Fibroblast of skin of left quadriceps (primary cell): ENCODE results near the gene JAKMIP1.
"Not testable (repeated sequence)": the region's sequence is repeated elsewhere in the genome, so short reads cannot be mapped to it uniquely, and the experiment has no call there.

Source experiments
- DNase-seq, 2 experiments: peaks; one replicate each; pipeline ENCODE4 v3.0.0-alpha.2; 2013; ENCODE audit warnings: low read depth in 2 of 2

The JAKMIP1 gene

DNA sequence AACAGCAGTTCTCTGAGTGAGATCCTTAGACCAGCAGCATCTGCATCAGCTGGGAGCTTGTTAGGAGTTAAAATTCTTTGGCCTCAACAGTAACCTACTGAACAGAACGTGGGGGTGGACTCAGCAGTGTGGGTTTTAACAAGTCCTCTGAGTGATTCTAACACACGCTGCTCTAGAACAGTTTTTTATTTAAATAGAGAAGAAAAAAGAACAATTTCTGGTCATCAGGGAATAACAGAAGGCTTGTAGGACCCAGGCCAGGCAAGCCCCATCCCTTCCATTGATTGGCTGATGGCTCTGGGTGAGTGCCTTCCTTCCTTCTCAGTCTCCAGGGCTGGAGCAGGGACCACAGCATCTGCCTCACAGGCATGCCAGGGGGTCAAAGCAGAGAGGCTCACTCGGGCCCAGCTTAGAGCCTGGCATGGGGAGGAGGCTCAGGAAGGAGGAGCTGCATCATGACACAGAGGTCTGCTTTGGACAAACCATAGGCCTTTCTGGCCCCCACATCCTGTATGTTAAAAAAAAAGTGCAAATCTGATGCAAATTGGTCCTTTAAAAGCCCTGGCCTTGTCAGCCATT is 56.7 kb downstream of the JAKMIP1 start:
- DNase-seq, result no peak

DNA sequence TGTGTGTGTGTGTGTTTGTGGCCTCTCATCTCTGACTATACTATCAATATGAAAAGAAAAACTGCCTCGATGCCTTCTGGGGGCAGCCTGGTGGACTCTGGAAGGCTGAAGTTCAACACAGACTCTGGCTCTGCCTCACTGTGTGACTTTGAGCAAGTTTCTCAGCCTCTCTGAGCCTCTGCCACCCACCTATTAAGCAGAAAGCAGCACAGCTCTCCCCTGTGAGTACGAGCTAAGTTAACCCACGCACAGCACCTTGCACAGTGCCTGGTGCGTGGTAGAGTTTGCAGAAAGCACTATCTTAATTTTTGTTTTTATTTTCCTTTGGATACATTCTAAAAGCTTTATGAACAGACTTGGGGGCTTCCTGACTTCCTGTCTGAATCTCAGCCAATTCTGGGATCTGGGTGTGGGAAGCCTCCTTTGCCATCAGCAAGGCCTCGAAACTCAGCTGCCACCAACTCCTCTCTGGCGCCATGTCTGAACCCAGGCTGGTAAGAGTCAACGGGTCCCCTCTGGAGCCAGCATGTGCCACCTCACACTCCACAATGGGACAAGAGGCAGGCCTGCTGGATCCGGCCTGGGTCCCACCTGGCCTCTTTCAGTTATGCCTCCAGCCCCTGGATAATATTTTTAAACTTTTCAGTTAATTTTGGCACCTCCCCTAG is 57.3 kb downstream of the JAKMIP1 start:
- no peak for DNase-seq

DNA sequence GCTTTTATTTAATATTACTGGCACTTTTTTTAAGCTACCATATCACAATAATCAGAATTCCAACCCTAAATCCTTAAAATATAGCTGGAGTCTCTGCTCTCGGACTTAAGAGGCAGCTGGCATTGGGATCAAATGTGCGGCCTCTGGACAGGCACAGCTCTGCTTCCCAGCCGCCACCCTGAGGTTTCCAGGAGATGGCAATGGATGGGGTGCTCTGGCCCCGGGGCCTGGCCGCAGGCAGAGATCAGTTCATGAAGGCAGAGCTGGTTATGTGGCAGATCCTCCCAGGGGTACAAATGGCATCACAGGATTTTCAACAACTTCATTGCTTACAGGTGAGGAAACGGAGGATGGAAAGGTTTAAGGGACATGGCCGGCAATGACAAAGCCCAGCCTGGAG is 57.8 kb downstream of the JAKMIP1 start:
- DNase-seq, result no peak

DNA sequence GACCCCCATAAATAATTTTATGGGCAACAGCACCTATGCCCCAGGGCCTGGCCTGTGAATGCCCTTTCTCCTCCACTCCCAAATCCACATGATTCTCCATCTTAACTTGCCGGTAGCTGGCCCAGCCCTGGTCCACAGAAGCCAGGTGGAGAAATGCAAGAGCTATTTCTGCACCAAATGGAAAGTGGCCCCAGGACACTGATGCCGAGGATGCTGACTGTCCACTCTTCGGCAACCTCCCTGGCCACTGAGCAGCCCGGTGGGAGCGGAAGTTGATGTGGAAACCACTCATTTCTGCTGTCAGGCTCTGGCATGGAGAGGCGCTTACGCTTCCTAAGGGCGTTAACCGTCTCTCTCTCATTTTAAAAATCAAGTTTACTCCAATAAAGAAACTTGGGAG is 58.8 kb downstream of the JAKMIP1 start:
- no peak for DNase-seq

DNA sequence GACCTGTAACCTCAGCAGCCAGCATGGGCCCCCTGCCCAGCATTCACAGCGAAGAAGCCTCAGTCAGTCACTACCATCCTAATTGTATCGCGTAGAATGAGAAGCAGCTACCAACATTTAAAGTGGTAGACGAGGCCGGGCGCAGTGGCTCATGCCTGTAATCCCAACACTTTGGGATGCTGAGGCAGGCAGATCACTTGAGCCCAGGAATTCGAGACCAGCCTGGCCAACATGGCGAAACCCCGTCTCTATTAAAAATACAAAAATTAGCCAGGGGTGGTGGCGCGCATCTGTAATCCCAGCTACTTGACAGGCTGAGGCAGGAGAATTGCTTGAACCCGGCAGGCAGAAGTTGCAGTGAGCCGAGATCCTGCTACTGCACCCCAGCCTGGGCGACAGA is 59.3 kb downstream of the JAKMIP1 start:
- DNase-seq, result not testable (repeated sequence)

DNA sequence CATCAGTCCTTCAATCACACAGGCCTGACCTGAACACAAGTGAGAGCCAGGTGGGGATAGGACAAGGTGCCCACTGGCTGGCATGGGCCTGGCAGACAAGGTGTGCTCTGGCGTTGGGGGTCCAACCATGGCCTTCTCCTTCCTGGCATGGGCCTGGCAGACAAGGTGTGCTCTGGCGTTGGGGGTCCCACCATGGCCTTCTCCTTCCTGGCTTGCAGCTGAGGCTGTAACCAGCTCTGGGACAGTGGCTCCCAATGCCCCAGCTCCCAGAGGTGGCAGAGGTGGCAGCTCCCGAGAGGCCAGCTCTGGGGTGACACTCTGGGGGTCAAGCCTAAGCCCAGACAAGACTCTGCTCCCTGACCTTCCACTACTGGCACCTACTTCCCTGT is 62.6 kb downstream of the JAKMIP1 start:
- no peak for DNase-seq

DNA sequence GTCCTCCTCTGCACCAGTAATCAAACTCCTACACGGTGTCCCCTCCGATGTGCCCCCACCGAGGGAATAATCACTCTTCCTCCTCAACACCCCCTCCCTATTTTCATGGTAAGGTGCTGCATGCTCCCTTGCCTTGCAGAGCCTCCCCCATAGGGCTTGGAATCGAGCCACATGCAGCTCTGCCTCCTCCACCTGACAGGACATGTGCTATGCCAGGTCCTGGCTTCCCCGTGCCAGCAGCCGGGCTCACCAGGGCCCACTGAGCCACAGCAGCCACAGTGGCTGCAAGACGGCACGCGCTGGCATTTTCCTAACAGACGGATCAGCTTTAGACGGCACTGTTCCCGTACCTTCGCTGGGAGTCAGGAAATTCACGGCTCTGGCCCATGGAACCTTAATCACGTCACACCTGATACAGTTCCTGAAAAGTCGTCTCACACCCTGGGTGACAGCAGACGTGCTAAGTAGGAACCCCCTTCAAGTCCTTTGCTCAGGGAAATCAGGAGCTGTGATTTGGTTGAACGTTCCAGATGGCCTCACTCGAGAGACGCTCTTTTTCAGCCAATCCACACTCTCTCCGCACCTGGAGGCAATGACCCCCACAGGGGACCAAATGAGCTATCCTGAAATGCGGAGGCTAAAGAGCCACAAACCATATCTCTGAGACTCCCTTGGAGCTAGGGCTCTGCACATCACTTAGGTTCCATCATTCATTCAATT is 63.2 kb downstream of the JAKMIP1 start:
- DNase-seq, result no peak

DNA sequence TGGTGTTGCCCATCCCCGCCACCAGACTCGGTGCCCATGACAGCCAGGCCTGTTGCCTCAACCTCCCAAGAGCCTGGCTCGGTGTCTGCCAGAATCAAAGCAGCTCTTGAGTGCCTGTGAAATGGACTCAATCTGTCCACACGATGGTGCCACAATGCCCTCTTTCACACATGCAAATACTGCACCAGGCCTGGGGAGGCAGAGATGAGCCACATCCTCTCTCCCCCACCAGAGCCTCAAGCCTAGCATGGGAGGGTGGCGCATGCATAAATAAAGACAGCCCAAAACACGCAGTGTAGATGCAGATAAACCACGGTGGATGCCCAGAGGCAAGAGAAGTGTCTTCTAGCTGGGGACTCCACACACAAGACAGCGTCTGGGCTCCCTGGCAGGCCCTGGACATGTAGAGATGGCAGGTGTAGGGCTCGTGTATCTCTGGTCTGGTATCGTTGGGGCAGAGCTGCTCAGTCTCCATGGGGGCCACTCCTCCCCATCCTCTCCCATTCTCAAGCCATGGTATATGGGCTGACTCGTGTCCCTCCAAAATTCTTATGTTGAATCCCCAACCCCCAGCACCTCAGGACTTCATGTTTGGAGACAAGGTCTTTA is 65.6 kb downstream of the JAKMIP1 start:
- no peak for DNase-seq

DNA sequence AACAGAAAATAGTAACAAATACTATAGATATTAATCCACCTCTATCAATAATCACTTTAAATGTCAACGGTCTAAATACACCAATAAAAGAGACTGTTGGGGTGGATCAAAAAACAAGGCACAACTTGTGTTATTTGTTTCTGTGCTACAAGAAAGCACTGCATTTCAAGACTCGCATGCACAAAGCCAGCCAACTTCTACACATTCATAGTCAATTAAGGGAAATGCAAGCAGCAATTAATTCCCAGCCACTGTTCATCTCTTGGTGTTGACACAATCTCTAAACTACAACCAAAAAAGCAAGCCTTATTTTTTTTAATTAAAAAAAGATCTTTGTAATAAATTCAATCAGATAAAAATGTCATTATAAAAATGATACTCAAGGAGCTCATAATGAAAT is 67.6 kb downstream of the JAKMIP1 start:
- DNase-seq, result no peak

DNA sequence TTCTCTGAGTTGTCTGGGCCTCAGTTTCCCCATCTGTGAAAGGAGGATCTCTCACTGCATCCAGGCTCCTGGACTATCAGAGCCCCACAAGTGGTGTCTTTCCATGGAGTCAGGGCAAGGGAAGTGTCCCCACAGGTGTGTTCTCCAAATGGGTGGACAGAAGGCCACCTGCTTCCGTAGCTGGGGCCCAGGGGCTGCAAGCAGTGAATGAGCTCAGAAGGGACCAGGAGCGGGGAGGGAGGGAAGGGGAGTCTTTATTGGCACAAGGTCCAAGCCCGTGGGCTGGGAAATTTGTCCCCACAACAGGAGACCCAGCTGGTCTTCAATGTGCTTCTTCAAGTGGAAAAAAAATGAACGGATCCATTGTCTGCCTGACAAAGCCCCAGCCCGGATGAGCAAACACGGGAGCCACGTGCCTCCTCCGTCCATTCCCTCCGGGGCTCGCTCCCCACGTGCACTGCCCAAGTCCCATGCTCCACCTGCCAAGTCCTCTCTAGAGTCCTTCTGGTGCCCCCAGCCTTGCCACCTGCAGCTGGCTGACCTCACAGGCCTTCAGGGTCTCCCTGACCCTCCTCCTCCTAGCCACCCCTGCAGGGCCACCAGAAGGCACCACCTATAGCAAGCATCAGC is 72.0 kb downstream of the JAKMIP1 start:
- DNase-seq, result no peak

DNA sequence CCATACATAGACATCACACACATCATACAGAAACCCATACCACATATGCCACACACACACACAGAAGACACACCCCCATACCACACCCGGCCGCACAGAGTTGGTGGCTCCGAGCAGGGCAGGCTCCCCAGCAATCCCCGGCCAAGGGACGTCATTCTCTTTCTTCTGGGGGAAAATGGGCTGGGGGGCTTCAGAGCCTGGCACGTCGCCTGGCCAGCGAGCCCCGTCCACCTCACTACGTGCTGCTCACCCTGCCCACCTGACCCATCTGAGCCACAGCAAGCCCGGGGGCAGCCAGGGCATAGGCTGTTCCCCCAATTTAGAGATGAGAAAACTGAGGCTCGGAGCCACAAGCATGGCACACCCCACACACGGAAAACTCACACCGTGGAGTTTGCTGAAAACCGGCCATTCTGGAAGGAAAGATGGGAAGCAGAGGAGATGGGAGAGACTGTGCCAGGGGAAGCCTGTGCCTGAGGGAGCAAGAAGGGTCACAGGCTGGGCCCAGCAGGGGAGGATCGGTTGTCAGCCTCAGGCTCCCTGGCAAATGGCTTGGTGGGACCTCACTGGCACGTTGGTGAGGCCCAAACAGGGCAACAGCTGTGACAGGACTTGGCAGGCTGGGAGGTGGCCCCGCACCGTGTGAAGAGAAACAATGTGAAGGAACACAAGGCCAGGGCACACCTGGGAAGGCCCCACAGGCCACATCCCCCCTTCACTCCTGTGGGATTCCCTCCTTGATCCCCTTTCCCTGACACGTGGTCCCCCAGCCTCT is 73.2 kb downstream of the JAKMIP1 start:
- no peak for DNase-seq

DNA sequence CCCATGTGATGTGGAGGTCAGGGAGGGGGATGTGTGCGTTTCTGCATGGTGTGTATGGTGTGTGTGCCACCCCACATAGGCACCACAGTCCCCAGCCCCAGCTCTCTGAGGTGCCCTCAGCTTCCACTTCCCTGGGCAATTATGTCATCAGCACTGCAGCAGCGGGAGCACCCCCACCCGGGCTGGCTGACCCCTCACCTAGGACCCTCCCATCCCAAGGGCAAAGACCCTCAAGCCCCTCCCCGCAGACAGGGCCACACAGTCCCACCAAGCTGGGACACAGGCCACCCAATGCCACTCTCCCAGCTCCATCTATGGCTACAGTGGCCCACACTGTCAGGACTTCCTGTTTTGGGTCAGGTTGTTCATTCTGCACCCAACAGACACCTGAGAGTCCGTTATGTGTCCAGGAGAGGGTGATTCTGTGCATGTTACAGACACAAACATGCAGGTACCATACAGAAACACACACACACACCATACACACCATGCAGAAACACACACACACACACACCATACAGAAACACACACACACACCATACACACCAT is 75.2 kb downstream of the JAKMIP1 start:
- DNase-seq, result no peak

DNA sequence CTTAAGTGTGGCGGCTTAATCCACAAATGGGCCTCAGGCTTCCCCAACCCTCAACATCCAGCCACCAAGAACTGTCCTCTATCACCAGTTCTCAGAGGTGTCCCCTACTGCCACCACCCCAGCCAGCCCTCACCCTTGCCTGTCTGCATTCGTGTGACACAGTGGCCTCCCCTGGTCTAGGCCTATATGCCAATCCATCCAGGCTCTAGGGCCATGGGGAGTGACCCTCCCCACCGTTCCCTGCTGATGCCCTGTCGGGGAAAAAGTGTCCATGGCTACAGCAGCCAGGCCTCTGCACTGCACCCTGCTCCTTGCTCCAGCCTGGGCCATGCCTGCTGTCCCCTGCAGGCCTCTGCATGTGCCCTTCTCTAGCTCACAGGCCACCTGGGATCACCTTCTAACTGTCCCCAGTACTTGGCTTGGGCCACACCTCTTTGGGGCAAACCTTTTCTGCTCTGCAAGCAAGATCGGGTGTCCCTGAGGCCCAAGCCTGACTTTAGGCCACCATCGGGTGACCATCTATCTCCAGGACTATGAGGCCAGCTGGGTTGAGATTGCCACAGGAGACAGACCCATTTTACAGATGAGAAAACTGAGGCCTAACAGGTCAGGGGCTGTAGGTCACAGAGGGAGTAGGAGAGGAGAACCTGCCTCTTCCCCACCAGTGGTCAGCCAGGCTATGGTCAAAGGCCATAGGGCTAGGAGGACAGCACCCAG is 75.8 kb downstream of the JAKMIP1 start:
- no peak for DNase-seq

DNA sequence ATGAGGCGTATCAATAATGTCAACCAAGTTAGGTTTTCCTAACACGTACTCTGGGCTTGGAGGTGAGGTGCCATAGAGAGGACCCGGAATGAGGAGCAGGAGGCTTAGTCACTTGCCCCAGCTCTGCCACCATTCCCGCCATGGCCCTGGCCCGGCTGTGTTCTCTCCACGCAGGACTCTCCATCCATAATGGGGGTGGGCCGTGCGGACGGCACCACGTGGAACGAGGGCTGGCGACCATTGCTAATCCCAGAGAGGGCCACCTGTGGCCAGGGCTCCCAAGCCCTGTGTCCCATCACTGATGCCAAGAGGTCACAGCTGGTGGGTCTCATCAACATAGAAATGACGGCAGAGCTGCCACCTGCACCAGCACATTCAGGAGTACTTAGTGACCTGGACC is 76.4 kb downstream of the JAKMIP1 start:
- no peak for DNase-seq

DNA sequence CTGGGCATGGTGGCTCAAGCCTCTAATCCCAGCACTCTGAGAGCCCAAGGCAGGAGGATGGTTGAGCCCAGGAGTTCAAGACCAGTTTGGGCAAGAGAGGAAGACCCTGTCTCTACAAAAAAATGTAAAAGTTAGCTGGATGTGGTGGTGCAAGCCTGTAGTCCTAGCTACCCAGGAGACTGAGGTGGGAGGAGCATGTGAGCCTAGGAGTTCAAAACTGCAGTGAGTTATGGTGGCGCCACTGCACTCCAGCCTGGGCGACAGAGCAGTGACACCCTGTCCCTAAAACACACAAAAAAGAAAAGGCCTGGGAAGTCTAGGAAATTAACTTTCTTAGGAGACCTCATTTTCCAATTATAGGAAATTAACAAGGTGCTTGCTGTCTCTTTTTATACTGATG is 76.8 kb downstream of the JAKMIP1 start:
- no peak for DNase-seq

DNA sequence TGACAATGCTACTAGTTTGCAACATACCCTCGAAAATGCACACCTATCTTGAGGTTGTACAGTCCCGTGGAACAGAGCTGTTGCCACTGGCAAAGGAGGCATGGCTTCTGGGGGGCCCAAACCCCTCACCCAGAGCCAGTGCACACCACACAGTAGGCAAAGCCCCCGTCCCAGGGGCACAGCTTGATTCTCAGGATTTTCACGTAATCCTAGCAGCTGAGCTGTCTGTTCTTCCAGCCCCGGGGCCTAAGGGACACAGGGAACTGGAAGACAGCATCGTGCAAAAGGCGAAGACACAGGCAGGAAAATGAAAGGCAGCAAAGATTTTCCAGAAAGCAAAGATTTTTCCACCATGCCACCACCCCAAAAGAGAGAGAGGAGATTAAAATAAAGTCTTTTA is 77.2 kb downstream of the JAKMIP1 start:
- DNase-seq, result no peak

DNA sequence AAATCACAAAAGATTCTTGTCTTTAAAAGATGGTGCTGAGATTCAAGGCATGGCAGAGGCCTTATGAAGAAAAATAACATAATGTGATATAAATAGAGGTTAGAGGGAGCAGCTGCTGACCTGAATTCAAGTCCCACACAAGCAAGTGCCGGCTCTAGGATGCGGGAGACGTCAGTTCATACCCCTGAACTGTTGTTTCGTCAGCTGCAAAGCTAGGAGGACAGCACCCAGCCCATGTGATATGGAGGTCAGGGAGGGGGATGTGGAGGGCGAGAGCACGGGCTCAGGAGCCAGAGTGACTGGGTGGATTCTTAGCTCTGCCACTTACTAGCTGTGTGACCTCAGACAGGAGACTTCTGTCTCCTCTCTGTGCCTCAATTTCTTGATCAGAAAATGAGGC is 77.9 kb downstream of the JAKMIP1 start:
- DNase-seq, result no peak

DNA sequence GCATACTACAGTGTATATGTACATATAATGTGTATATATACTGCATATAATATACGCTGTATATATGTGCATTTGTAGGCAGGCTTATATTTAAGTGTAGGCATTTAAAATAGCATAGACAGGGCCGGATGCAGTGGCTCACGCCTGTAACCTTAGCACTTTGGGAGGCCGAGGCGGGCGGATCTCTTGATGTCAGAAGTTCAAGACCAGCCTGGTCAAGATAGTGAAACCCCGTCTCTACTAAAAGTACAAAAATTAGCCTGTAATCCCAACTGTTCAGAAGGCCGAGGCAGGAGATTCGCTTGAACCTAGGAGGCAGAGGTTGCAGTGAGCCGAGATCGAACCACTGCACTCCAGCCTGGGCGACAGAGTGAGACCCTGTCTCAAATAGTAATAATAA is 78.4 kb downstream of the JAKMIP1 start:
- no peak for DNase-seq

DNA sequence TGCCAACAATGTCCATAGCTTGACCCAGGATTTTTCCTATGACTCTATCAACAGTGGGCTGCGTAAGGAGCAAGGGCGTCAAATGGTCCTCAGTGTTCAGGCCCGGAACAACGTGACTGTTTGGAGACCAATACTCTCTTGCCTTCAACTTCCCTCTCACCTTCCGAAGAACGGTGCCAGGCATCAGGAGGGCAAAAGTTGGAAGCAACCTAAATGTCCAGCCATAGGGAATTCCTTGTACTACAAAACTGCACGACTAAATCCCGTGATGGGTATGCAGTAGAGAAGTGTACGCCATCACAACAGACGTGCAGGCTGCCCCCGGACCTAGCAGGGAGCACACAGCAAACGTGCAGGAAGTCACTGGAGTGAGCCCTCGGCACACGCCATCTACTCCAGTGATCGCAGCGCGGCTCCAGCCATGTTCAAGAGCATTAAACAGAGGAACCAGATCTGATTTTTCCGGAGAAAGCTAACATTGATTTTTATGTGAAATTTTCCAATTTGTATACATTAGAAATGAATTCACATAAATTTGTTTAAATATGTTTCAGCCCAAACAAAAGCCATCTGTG is 79.0 kb downstream of the JAKMIP1 start:
- DNase-seq, result no peak

DNA sequence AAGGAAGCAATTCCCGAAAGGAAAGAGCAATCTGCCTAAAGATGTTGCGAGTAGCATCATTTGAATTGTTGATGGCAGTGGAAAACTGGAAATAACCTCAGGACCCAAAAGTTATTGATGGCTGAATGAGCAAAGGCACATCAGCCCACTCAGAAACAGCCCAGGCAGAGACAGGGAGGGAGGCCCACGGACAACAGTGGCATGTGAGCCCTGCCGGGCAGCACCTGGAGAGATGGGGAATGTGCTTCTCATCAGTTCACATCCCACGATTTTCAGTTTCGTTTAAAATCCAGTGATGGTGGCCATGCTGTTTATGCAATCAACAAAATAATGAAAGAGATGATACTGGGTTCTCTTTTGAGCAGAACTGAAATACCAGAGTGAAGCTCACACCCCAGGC is 80.0 kb downstream of the JAKMIP1 start:
- no peak for DNase-seq
